NCI-H524 treated with DMSO at 0.1 percent for 48 hours (cell line): ENCODE measurements around the gene IL1RN.
"Not testable (repeated sequence)": the region's sequence is repeated elsewhere in the genome, so short reads cannot be mapped to it uniquely, and the experiment has no call there.

ENCODE experiments used
- DNase-seq: peaks from one replicate; lab custom pipeline; 2025; lab: John Stamatoyannopoulos, UW

IL1RN gene, protein sequence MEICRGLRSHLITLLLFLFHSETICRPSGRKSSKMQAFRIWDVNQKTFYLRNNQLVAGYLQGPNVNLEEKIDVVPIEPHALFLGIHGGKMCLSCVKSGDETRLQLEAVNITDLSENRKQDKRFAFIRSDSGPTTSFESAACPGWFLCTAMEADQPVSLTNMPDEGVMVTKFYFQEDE

DNA sequence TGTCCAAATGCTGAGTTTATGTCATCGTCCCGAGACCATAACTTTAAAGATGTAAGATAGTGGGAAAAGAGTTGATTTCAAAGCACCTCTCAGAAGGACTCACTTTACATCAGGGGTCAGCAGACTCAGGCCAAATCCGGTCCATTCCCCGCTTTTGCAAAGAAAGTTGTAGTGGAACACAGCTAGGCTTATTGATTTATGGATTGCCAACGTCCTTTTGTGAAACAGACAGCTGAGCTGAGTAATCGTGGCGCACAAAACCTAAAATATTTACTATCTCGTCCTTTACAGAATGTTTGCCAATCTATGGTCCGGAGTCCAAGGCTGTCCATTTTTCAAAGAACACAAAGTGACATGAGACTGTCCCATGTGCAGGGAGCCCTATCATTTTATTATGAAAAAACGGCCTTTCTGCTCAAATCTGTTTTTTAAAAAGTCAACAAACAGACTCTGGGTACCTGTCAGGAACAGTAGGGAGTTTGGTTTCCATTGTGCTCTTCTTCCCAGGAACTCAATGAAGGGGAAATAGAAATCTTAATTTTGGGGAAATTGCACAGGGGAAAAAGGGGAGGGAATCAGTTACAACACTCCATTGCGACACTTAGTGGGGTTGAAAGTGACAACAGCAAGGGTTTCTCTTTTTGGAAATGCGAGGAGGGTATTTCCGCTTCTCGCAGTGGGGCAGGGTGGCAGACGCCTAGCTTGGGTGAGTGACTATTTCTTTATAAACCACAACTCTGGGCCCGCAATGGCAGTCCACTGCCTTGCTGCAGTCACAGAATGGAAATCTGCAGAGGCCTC, at the start of gene IL1RN:
Gene IL1RN, plus strand, starts transcription at position 754 of the 801 bp plus-strand sequence. Its CDS starts 27 bp downstream, at position 781.
- DNase-seq: no peak

DNA sequence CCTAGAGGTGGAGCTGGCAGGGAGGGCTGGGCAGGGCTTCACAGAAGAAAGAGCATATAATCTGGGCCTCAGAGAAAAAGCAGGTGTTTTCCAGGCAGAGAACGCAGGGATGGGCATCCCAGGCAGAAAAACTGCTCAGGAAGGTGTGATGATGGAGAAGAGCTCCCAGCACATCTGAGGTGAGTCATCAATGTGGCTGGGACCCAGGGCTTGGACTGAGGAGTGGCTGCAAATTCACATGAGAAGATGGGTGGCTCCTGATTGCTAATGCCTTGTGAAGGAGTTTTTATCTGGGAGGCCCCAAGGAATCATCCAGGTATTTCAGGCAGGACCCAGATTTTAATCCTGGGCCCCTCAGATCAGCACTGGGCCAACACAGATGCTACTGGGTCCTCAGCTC, 49.5 kb upstream of the IL1RN start:
- DNase-seq: no peak

DNA sequence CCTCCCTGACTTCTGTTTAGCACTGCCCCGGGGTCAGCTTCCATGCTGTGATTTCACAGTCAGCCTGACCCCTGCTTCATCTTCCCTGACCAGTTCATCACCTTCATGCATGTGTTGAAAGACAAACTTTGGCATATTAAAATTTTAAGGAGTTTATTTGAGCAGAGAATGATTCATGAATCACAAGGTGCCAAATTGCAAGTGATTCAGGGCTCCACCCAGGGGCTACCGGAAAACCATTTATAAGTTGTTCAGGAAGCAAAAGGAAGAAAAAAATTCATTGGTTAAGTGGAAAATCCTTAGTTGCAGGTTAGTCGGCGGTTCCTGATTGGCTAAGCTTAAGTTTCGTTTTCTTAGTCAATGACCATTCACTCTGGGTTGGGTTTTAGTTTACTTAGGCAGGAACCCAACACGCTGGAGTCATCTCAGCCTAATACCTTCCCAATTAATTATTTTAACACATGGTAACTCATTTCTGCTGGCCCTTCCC, 49.0 kb upstream of the IL1RN start:
- DNase-seq: no peak

DNA sequence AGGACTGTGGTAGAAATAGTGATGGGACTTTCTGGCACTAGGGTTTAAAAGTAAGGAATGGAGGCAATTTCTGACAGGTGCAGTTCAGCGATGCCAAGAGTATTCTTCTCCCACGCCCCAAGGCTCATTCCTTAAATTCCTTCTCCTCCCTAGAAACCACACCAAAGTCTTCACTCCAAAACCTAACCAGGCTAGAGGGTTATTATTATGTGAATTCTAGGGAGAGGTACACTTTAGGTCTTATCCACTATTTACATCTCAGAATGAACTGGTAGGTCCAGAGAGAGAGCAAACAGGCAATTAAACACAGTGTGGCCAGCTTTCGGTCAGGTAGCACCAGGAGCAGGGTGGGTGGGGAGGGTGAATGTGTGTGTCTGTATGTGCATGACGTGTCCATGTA, 48.3 kb upstream of the IL1RN start:
- DNase-seq: no peak

DNA sequence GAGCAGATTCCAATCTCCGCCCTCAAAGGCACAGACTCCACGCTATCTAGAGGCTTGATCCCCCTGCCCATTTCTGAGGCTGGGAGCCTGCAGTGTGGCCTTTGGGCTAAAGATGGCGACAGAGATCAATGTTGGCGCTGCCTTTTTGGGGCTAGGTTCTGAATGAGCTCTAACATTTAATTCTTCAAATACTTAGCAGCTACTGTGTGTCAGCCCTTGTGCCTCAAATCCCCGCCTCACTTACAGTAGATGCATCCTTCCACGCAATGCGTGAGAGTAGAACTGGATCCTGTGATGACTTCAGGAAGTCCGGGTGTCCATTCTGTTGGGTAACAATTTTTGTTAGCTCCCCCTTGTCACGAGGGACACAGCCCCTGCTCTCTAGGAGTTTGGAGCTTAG, 47.3 kb upstream of the IL1RN start:
- no peak for DNase-seq

DNA sequence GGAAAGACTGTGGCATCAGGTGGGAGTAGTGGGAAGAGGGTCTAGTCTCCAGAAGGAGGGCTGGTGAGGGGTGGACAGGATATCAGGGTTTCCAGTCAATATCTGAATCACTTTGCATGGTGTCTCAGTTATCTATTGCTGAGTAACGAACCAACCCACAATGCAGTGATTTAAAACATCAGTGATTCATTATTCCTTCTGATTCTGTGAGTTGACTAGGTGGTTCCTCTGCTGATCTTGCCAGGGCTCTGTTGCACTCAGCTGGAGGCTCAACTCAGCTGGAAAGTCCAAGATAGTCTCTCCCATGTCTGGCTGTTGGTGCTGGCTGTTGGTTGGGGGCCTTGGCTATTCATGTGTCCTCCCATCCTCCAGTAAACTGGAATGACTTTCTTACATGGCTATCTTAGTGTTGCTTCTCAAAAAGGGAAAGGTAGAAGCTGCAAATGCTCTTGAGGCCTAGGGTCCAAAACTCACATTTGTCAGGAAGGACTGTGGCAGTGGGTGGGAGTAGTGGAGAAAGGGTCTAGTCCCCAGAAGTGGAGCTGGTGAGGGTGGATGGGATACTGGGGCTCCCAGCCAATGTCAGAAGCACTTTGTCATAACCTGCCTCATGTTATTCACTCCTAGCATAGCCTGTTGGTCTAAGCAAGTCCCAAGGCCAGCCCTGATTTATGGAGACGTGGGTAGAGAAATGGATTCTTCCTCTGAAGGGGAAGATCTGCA, 45.7 kb upstream of the IL1RN start:
- no peak for DNase-seq

DNA sequence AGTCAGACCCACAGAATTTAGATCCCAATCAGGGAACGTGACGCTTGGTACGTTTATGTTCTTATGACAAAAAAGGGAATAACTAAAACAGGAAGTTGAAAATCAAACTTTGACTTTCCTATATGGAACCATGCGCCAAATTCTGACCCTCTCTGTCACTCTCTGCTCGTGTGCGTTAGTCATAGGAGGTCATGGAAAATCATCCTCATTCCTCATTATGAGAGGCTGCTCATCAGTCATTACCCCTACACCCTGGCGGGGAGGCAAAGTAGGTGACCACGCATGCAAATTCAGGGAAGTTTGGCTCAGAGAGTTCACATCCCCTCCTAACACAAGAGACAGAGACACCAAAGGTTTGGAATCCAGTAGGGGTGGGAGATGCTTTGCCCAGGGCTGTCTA, 44.1 kb upstream of the IL1RN start:
- DNase-seq: no peak

DNA sequence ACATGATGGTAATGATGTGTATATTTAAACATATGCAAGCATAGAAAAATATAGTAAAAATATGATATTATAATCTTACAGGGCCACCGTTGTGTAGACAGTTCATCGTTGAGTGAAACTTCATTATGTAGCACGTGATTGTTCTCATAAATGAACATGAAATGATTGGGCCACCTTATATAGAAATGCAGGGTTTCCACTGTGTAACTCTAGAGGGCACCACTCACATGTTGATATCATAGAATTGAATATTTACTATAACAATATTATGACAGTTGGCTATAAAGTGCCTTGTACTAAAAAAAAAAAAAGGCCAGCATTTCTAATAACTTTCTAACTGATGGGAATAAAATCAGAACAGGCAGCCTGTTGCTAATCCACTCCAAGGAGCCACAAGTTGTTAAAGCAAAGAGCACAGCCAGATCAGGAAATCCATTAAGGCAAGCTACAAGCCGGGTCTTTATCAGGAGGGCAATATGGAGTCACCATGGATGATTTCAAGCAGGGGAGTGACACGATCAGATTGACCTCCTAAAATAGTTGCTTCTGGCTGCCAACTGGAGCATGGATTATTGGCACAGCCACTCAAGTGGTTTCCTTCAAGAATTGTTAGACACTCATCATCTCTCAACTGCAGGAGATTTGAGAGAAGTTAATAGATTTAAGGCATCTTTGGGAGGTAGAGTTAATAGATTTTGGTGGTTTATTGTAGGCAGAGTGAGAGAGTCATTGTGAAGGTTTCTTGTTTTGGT, 43.0 kb upstream of the IL1RN start:
- DNase-seq: no peak

DNA sequence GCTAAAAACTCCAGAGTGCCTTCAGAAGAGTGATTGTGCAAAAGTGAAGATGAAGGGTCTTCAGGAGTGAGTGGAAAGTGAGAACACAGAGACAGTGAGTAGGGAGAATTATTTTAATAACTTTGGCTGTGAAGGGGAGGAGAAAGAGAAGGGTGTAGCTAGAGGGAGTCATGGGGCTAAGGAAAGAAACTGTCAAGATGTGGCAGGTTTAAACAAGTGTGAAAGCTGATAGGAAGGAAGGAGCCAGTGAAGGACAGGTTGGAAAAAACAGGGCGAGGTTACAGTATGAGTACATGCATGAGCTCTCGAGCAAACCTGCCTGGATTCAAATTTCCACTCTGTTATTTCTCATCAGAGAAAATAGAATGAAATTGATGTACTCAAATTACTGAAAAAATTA, 41.9 kb upstream of the IL1RN start:
- no peak for DNase-seq

DNA sequence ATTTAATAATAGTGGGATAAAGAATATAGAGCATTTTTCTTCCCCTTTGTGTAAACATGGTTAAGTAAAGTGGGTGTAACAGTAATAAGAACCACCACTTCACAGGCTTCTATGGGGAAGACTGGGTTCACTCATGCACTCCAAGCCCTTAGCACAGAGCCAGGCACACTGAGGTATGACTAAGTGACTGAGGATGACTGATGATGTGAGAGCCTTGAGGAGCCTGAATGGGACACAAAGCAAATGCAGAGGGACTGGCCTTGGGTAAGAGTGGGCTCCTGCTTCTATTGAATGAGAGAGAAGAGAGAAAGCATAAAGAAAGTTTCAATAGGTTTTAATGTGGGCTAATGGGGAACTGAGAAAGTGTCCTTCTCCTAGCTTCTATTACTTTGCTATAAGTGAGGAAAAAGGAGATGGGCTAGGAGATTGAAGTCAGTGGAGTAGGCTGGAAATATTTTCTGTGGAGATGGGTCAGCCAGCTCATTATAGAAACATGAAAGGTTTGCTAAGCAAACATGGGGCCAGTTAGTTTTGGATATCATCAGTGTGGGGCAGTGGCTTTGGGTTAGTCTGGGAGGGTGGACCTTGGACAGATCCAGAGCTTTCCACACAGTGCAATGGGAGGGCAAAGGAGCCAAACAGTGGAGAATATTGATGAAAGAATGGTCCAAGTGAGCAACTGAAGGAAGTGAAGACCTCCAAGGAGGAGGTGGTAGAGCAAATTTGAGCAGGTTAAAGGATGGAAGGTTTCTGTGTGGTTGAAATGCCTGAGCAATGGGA, 39.0 kb upstream of the IL1RN start:
- no peak for DNase-seq

DNA sequence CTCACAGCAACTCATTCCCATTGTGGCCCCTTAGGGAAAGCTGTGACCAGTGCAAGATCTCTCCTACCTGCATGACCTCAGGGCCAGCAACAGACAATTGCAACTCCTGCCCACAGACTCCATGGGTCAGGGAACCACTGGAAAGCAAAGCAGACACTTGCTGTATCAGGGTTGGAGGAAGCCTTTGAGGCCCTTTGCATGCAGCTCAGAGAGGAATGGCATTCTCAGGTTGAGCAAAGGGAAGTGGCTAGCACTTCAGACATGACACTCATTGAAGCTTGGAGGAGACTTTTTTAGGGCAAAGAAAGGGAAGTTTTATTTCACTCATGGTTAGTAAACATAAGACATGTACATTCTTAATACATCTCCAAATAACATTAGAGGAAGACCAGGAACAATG, 37.5 kb upstream of the IL1RN start:
- no peak for DNase-seq

DNA sequence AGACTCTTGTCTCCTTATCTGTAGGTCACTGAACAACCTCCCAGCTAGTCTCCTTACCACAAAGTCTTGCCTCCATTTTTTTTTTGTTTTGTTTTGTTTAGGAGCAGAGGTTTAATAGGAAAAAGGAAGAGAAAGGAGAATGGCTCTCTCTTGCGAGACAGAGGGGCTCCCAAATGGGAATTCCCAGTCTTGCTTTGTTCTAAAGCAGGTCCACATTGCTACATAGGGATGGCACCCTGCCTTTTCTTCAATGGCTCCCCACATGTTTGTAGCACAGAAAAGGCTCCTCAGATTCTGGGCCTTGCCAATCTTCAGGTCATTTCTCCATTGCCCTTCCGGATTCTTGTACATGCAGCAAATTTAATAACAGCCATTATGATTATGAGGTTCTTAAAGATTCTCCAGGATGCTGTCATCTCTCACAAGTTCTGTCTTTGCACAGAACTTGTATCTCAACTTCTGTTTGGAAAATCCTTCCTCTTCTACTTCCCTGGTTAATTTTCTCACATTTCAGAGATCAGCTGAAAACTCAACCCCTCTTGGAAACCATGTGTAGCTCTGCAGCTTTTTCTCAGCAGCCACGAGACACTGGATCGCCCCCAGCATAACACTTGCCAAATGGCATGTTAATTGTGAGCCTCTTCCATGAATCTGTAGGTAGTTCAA, 36.0 kb upstream of the IL1RN start:
- DNase-seq: no peak

DNA sequence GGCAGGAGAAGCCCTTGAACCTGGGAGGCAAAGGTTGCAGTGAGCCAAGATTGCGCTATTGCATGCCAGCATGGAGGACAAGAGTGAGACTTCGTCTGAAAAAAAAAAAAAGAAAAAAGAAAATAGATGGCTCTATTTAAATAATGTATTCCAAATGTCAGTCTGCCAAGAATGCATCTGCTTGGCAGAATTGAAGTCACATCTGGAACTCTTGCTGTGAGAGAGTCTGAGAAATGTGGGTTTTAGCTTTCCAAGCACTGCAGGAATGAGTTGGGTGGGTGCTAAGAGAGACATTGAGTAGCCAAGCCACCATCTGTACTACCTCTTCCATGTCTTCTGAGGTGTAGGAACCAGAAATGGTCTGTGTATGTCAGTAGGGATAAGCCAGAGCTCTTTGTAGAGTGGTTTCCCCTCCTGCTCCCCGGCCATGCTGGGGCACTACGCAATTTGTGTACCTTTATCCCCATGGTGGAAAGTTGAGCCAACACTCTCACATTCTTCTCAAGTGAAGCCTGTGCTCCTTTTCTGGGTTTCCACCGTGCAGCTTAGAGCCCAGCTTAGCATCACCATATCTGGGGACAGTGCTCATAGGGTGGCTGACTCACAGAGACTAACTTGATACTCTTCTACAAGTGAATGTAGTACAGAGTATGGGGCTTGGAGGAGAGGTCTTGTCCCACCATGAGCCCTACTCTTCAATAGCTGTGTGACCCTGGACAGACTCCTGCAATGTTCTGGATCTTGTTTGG, 34.4 kb upstream of the IL1RN start:
- DNase-seq: no peak

DNA sequence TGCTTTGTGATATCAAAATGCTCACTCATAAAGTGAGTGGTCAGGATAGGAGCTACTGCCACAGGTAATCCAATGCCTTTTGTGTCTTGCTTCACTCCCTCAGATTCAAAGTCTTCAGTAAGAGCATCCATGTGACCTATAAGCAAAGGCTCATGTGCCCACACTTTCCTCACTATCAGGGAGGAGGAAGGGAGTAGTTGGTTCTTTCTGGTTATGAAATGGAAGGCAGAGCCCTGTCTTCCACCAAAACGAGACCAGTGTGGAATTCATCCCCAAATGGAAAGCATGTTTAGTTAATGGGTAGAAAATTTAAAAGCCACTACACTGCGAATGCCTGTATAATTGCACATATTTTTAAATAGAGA, 33.8 kb upstream of the IL1RN start:
- DNase-seq: no peak

DNA sequence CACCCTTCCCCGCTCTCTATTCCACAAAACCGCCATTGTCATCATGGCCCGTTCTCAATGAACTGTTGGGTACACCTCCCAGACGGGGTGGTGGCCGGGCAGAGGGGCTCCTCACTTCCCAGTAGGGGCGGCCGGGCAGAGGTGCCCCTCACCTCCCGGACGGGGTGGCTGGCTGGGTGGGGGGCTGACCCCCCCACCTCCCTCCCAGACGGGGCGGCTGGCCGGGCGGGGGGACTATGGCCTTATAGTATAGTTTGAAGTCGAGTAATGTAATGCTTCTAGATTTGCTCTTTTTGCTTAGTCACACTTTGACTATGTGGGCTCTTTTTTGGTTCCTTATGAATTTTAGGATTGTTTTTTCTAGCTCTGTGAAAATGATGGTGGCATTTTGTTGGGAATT, 31.1 kb upstream of the IL1RN start:
- not testable (repeated sequence) for DNase-seq

DNA sequence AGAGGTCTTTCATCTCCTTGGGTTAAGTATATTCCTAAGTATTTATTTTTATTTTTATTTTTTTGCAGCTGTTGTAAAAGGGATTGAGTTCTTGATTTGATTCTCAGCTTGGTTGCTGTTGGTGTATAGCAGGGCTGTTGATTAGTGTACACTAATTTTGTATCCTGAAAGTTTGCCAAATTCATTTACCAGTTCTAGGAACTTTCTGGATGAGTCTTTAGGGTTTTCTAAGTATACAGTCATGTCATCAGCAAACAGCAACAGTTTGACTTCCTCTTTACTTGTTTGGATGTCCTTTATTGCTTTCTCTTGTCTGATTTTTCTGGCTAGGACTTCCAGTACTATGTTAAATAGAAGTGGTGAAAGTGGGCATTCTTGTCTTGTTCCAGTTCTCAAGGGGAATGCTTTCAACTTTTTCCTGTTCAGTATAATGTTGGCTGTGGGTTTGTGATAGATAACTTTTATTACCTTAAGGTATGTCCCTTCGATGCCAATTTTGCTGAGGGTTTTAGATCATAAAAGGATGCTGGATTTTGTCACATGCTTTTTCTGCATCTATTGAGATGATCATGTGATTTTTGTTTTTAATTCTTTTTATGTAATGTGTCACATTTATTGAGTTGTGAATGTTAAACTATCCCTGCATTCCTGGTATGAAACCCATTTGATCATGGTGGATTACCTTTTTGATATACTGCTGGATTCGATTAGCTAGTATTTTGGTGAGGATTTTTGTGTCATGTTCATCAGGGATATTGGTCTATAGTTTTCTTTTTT, 30.4 kb upstream of the IL1RN start:
- DNase-seq: not testable (repeated sequence)

DNA sequence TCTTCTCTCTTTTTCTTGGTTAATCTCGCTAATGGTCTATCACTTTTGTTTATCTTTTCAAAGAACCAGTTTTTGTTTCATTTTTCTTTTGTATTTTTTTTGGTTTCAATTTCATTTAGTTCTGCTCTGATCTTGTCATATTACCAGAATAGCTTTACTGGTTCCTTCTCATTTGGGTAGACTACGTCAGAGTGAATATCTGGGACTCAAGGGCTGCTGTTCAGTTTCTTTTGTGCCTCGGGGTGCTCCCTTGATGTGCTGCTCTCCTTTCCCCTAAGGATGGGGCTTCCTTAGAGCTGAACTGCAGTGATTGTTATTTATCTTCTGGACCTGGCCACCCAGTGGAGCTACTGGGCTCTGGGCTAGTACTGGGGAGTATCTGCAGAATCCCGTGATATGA, 29.4 kb upstream of the IL1RN start:
- DNase-seq: no peak

DNA sequence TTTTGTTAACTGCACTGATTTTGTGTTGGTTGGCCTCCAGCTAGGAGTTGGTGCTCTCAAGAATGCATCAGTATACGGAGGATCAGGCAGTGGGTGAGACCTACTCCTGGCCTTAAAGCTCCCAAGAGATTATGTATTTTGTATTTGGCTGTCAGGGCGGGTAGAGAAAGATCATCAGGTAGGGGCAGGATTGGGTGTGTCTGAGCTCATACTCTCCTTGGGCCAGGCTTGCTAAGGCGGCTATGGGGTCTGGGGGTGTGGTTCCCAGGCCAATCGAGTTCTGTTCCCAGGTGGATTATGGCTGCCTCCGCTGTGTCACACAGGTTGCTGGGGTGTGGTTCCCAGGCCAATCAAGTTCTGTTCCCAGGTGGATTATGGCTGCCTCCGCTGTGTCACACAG, 28.9 kb upstream of the IL1RN start:
- DNase-seq: no peak

DNA sequence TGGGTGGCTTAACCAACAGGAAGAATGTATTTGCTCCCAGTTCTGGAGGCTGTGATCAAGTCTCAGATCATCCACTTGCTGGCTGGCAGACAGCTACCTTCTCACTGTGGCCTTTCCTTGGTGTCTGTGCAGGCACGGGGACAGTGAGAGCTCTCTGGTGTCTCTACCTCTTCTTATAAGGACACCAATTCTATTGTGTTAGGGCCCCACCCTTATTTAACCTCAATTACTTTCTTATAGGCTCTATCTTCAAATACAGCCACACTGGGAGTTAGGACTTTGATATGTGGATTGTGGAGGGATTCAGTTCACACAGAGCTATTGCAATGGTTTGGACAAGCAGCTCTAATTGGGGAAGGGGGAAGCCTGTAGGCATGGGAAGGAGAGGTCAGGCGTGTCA, 25.3 kb upstream of the IL1RN start:
- no peak for DNase-seq

DNA sequence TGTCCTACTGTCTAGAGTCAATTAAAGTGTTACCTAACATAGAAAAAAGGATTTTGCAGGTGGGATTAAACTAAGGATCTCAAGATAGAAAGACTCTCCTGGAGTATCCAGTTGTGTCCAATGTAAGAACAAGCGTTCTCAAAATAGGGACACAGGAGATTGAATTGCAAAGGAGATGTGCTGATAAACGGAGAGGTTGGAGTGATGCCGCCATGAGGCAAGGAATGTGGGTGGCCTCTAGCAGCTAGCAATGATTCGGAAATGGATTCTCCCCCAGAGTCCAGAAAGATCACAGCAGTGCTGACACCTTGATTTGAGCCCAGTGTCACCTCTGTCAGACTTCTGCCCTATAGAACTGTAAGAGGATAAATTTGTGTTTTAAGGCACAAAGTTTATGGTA, 24.1 kb upstream of the IL1RN start:
- no peak for DNase-seq
